GM12878 (cell line): ENCODE measurements around the gene ROBO1. TPM values are rescaled to one million over a fixed set of nuclear protein-coding genes. Genes with fewer than 3 reads are reported as not detected.

Experiments
- ATF2 ChIP-seq: IDR thresholded peaks from 2 replicates; pipeline ENCODE4 v1.6.1; 2012; ENCODE audit warnings: low read length, inconsistent platforms
- BHLHE40 ChIP-seq, 2 experiments: fragments of 450-650 bp in 1 of 2; IDR thresholded peaks; 2 replicates each; pipeline ENCODE4 v1.6.1; 2011 to 2017; ENCODE audit warnings: low read depth in 2 of 2, borderline replicate concordance in 1 of 2, improper control_type of control experiment in 1 of 2, low read length in 1 of 2, mild to moderate bottlenecking in 1 of 2
- CHD2 ChIP-seq: IDR thresholded peaks from 2 replicates; pipeline ENCODE4 v1.6.1; 2011; ENCODE audit warnings: low read depth, low read length, improper control_type of control experiment, borderline replicate concordance
- EED ChIP-seq: sonication (generic); IDR thresholded peaks from 2 replicates; pipeline ENCODE4 v1.6.1; 2016; ENCODE audit warnings: antibody characterized with exemption, low read depth
- ELK1 ChIP-seq: IDR thresholded peaks from 2 replicates; pipeline ENCODE4 v1.6.1; 2012; ENCODE audit warnings: low read depth, low read length, improper control_type of control experiment
- HSF1 ChIP-seq: fragments of 150-350 bp; IDR thresholded peaks from 2 replicates; pipeline ENCODE4 v1.6.1; 2014; ENCODE audit warnings: mild to moderate bottlenecking, low read depth, low read length
- IRF5 ChIP-seq: fragments of 450-650 bp; IDR thresholded peaks from 2 replicates; pipeline ENCODE4 v1.6.1; 2017; ENCODE audit warnings: borderline replicate concordance
- NR2C1 ChIP-seq: fragments of 450-650 bp; IDR thresholded peaks from 2 replicates; pipeline ENCODE4 v1.6.1; 2017; ENCODE audit warnings: antibody characterized with exemption, mild to moderate bottlenecking, moderate library complexity
- SUPT20H ChIP-seq: IDR thresholded peaks from 2 replicates; pipeline ENCODE4 v1.6.1; 2011; ENCODE audit warnings: low read depth, mild to moderate bottlenecking, low read length, moderate library complexity, borderline replicate concordance; ENCODE audit not compliant: control insufficient read depth
- ZNF217 ChIP-seq: fragments of 450-650 bp; IDR thresholded peaks from 2 replicates; pipeline ENCODE4 v1.6.1; 2017; ENCODE audit warnings: antibody characterized with exemption, mild to moderate bottlenecking
- polyA plus RNA-seq, 11 experiments: library from polyadenylated mRNA; depleted of rRNA in 4 of 11; unstranded in 6 of 11; stranded (reverse) in 5 of 11; fragments of >200 nt; fragmentation: Nextera tagmentation in 4 of 11; fragmentation: Illumina TruSeq in 1 of 11; extraction: Ambion mirVana in 4 of 11; extraction: Trizol in 1 of 11; gene quantifications; 1 replicate in 1 of 11; 2 replicates in 10 of 11; pipeline versions ENCODE4 v1.2.1 to v1.2.3, GENCODE V29; 2011 to 2016; ENCODE audit warnings: inconsistent platforms in 2 of 11, missing spikeins in 2 of 11, low read depth in 1 of 11
- total RNA-seq, 4 experiments: library from RNA; depleted of rRNA in 3 of 4; stranded (reverse); fragments of >200 nt in 3 of 4; fragmentation: Illumina TruSeq in 1 of 4; extraction: Trizol in 1 of 4; gene quantifications; 2 replicates each; pipeline versions ENCODE4 v1.2.1 to v1.2.3, GENCODE V29; 2013 to 2021

Gene ROBO1
- total and polyA plus RNA-seq, 10 of the 15 experiments (the other 5 are each of a cell fraction or from before 2014, with no cell fraction given), result 0.29 to 46.5 (median 1.2) TPM

GRCh38 chr3:78820542-78820941 is 947.3 kb downstream of the ROBO1 start (continued):
- TF ChIP-seq CHD2 (no peak), ELK1 (no peak), EED (no peak), NR2C1 (no peak), ZNF217 (no peak), IRF5 (no peak), SUPT20H (no peak), ATF2 (no peak), BHLHE40 (IDR thresholded peaks at IDR 0.05; ENCODE audit: borderline replicate concordance in 1 of 2, low read depth in 2 of 2, low read length in 1 of 2) (no peak), HSF1 (no peak)
- TF ChIP-seq, all 136 proteins: peak for 0
